K562 (cell line): ENCODE data around the gene KAT5. TPM values are rescaled to one million over a fixed set of nuclear protein-coding genes. Genes with fewer than 3 reads are reported as not detected.

Experiments
- ATAC-seq: fragments of 200-7000 bp; cut with Tn5 transposase; 3 replicates; pipeline ENCODE4 v1.9.1; 2020; ENCODE audit warnings: moderate library complexity
- BruUV-seq: library from RNA; stranded (reverse); fragments of 400-500 nt; replicated peaks from 2 replicates; lab custom pipeline; 2021; lab: Mats Ljungman, UMichigan
- CTCF ChIA-PET: fragments of 300-600 bp; formaldehyde crosslinking; extraction: SDS; loops from one replicate; lab custom pipeline; 2021; ENCODE audit warnings: low intra/inter-chr PET ratio; lab: Yijun Ruan, JAX
- POLR2A ChIA-PET: fragments of 300-600, 350-650 bp; sonication (Branson Sonifier 250); formaldehyde crosslinking; extraction: SDS; loops from one replicate; lab custom pipeline; 2021; ENCODE audit warnings: antibody characterized with exemption, inconsistent platforms; lab: Yijun Ruan, JAX
- DNase-seq, 4 experiments: peaks; one replicate each; pipeline versions ENCODE4 v3.0.0 to v3.0.0-alpha.2; 2011 to 2018; ENCODE audit warnings: low spot score in 3 of 4, mixed read lengths in 3 of 4; ENCODE audit errors: extremely low read depth in 1 of 4
- FAIRE-seq: peaks from 2 replicates; lab custom pipeline; 2011; peaks lifted over from hg19 to GRCh38; lab: Jason Lieb, UNC
- H2AFZ ChIP-seq: 2 replicates; pipeline ENCODE4 v1.6.0; 2011; ENCODE audit warnings: low read depth, low read length, control low read depth, inconsistent platforms
- H3K27ac ChIP-seq: fragments of 200-600 bp; 3 replicates; pipeline ENCODE4 v1.8.0; 2011; ENCODE audit warnings: low read depth, mild to moderate bottlenecking, control low read depth, inconsistent platforms, low read length, moderate library complexity, mixed read lengths; ENCODE audit errors: extremely low read depth
- H3K27me3 ChIP-seq, 2 experiments: fragments of 300-600 bp in 1 of 2; 2 replicates in 1 of 2; 3 replicates in 1 of 2; pipeline versions ENCODE4 v1.6.0 to v1.8.0; 2011; ENCODE audit warnings: inconsistent platforms in 2 of 2, low read length in 2 of 2, mild to moderate bottlenecking in 1 of 2, mixed read lengths in 1 of 2, moderate library complexity in 1 of 2; ENCODE audit not compliant: control insufficient read depth in 2 of 2, insufficient read depth in 2 of 2
- H3K36me3 ChIP-seq: fragments of 300-600 bp; 3 replicates; pipeline ENCODE4 v1.8.0; 2011; ENCODE audit warnings: mild to moderate bottlenecking, low read length, inconsistent platforms; ENCODE audit not compliant: control insufficient read depth, insufficient read depth
- H3K4me1 ChIP-seq, 2 experiments: fragments of 200-600 bp in 1 of 2; replicated peaks in 1 of 2; 2 replicates in 1 of 2; 3 replicates in 1 of 2; pipeline versions ENCODE4 v1.5.1 to v1.8.0; 2011; ENCODE audit warnings: inconsistent platforms in 2 of 2, low read length in 2 of 2, mild to moderate bottlenecking in 1 of 2, mixed read lengths in 1 of 2, moderate library complexity in 1 of 2; ENCODE audit not compliant: control insufficient read depth in 2 of 2, insufficient read depth in 2 of 2
- H3K4me2 ChIP-seq: 2 replicates; pipeline ENCODE4 v1.6.1; 2011; ENCODE audit warnings: low read length, control low read depth, inconsistent platforms, mixed read lengths; ENCODE audit not compliant: insufficient read depth
- H3K4me3 ChIP-seq: fragments of 200-600 bp; sonication (generic), shearing (Covaris generic); 2 replicates; pipeline ENCODE4 v1.5.1; 2016; ENCODE audit warnings: control low read depth, inconsistent platforms
- H3K79me2 ChIP-seq: fragments of 200-600 bp; 3 replicates; pipeline ENCODE4 v1.8.0; 2011; ENCODE audit warnings: low read length, inconsistent platforms; ENCODE audit not compliant: control insufficient read depth, insufficient read depth
- H3K9ac ChIP-seq, 2 experiments: 2 replicates each; pipeline versions ENCODE4 v1.6.0 to v1.6.1; 2011; ENCODE audit warnings: low read depth in 2 of 2, low read length in 2 of 2, control low read depth in 1 of 2, inconsistent platforms in 1 of 2, mild to moderate bottlenecking in 1 of 2, mixed read lengths in 1 of 2; ENCODE audit not compliant: insufficient read depth in 1 of 2
- H3K9me1 ChIP-seq: one replicate; pipeline ENCODE4 v1.6.0; 2011; ENCODE audit warnings: inconsistent platforms, mild to moderate bottlenecking, low read length, moderate library complexity; ENCODE audit not compliant: control insufficient read depth, insufficient read depth
- H3K9me3 ChIP-seq: replicated peaks from 2 replicates; pipeline ENCODE4 v1.5.1; 2011; ENCODE audit warnings: low read depth, low read length, inconsistent platforms; ENCODE audit not compliant: control insufficient read depth, insufficient read depth
- H4K20me1 ChIP-seq: replicated peaks from 2 replicates; pipeline ENCODE4 v1.6.1; 2011; ENCODE audit warnings: low read length, inconsistent platforms, mixed read lengths; ENCODE audit not compliant: control insufficient read depth, insufficient read depth
- ARID1B ChIP-seq: fragments of 450-650 bp; IDR thresholded peaks from 2 replicates; pipeline ENCODE4 v1.6.1; 2016; ENCODE audit warnings: antibody characterized with exemption, mild to moderate bottlenecking, inconsistent platforms
- ATF7 ChIP-seq: fragments of 450-650 bp; IDR thresholded peaks from 2 replicates; pipeline ENCODE4 v1.7.1; 2014; ENCODE audit warnings: mild to moderate bottlenecking, moderate library complexity
- CBFA2T2 ChIP-seq: fragments of 450-650 bp; conservative IDR thresholded peaks from 2 replicates; pipeline ENCODE4 v1.6.1; 2017; ENCODE audit warnings: mild to moderate bottlenecking
- CGGBP1 ChIP-seq: fragments of 250-450 bp; sonication (Bioruptor Pico); IDR thresholded peaks from 2 replicates; pipeline ENCODE4 v1.9.0; 2021; ENCODE audit warnings: mild to moderate bottlenecking
- DPF2 ChIP-seq: fragments of 450-650 bp; IDR thresholded peaks from 2 replicates; pipeline ENCODE4 v1.6.1; 2016
- ESRRA ChIP-seq: fragments of 450-650 bp; IDR thresholded peaks from 2 replicates; pipeline ENCODE4 v1.6.1; 2014; ENCODE audit warnings: low read depth, mild to moderate bottlenecking, moderate library complexity, borderline replicate concordance
- ETV1 ChIP-seq: fragments of 450-650 bp; conservative IDR thresholded peaks from 2 replicates; pipeline ENCODE4 v1.6.1; 2016; ENCODE audit warnings: missing genetic modification characterization, control low read depth, low read depth, missing compliant biosample characterization
- FOXA3 ChIP-seq, 2 experiments: fragments of 450-650 bp in 1 of 2; sonication (generic) in 1 of 2; formaldehyde crosslinking; IDR thresholded peaks in 1 of 2; conservative IDR thresholded peaks in 1 of 2; 2 replicates each; pipeline versions ENCODE4 v1.4.0 to v1.8.0; 2020 to 2022; ENCODE audit warnings: mild to moderate bottlenecking in 2 of 2, missing genetic modification reagents in 1 of 2
- JUND ChIP-seq, 2 experiments: IDR thresholded peaks; 2 replicates in 1 of 2; 3 replicates in 1 of 2; pipeline ENCODE4 v1.6.1; 2011; ENCODE audit warnings: borderline replicate concordance in 2 of 2, low read depth in 2 of 2, low read length in 2 of 2, improper control_type of control experiment in 1 of 2, missing biosample characterization in 1 of 2, missing genetic modification characterization in 1 of 2, missing genetic modification reagents in 1 of 2
- KAT2B ChIP-seq: IDR thresholded peaks from one replicate; pipeline ENCODE4 v1.6.1; 2012; ENCODE audit warnings: low read depth, mild to moderate bottlenecking, control low read depth, inconsistent platforms, low read length, moderate library complexity
- LARP7 ChIP-seq: fragments of 450-650 bp; IDR thresholded peaks from 2 replicates; pipeline ENCODE4 v1.6.1; 2016
- NR2C1 ChIP-seq, 2 experiments: fragments of 450-650 bp; IDR thresholded peaks; 2 replicates each; pipeline ENCODE4 v1.6.1; 2017; ENCODE audit warnings: mild to moderate bottlenecking in 2 of 2, antibody characterized with exemption in 1 of 2, inconsistent platforms in 1 of 2, missing compliant biosample characterization in 1 of 2, missing genetic modification characterization in 1 of 2
- RBM34 ChIP-seq: fragments of 200-400 bp; formaldehyde crosslinking; IDR thresholded peaks from 2 replicates; pipeline ENCODE4 v1.6.1; 2018; ENCODE audit warnings: low read length, borderline replicate concordance; ENCODE audit not compliant: insufficient read depth
- RFX7 ChIP-seq: fragments of 250-450 bp; sonication (Bioruptor Pico); IDR thresholded peaks from 2 replicates; pipeline ENCODE4 v1.5.1; 2021; ENCODE audit warnings: mild to moderate bottlenecking
- SIRT6 ChIP-seq: IDR thresholded peaks from one replicate; pipeline ENCODE4 v1.6.1; 2012; ENCODE audit warnings: low read depth, mild to moderate bottlenecking, control low read depth, inconsistent platforms, low read length, moderate library complexity
- SRF ChIP-seq, 2 experiments: fragments of 250-450, 450-650 bp in 1 of 2; sonication (Bioruptor Pico) in 1 of 2; sonication (generic) in 1 of 2; formaldehyde crosslinking; IDR thresholded peaks; 2 replicates each; pipeline versions ENCODE4 v1.5.0 to v1.5.1; 2020 to 2022; ENCODE audit warnings: mild to moderate bottlenecking in 1 of 2, missing genetic modification reagents in 1 of 2
- TEAD1 ChIP-seq, 2 experiments: fragments of 450-650 bp in 1 of 2; sonication (generic) in 1 of 2; formaldehyde crosslinking; IDR thresholded peaks; 2 replicates each; pipeline versions ENCODE4 v1.4.0 to v1.8.0; 2020 to 2022; ENCODE audit warnings: mild to moderate bottlenecking in 2 of 2, missing genetic modification reagents in 1 of 2
- THRAP3 ChIP-seq: fragments of 450-650 bp; IDR thresholded peaks from 2 replicates; pipeline ENCODE4 v1.6.1; 2016; ENCODE audit warnings: mild to moderate bottlenecking, inconsistent platforms, borderline replicate concordance
- ZFP36 ChIP-seq: fragments of 150-350 bp; IDR thresholded peaks from 2 replicates; pipeline ENCODE4 v1.6.1; 2018; ENCODE audit warnings: low read length, low read depth; ENCODE audit not compliant: partially characterized antibody
- ZNF140 ChIP-seq: fragments of 250-450 bp; sonication (Bioruptor Pico); IDR thresholded peaks from 2 replicates; pipeline ENCODE4 v1.8.0; 2021; ENCODE audit warnings: moderate library complexity, mild to moderate bottlenecking, inconsistent platforms
- ZNF780A ChIP-seq: fragments of 250-450 bp; sonication (Bioruptor Pico); IDR thresholded peaks from 2 replicates; pipeline ENCODE4 v1.5.0; 2021; ENCODE audit warnings: mild to moderate bottlenecking
- whole genome bisulfite sequencing: fragments of 100-300 bp; shearing (Covaris generic); methylation state at CpG from one replicate; pipeline ENCODE4 v1.1.6; 2016; ENCODE audit warnings: low coverage, mixed read lengths; ENCODE audit not compliant: insufficient coverage; ENCODE audit errors: missing lambda C conversion rate; 5-methylcytosine and 5-hydroxymethylcytosine counted together
- in situ Hi-C: fragments of 300-500 bp; cut with MboI; formaldehyde crosslinking; loops from 4 replicates; pipeline ENCODE4 v1.15.0; 2018; ENCODE audit warnings: inconsistent platforms, mixed read lengths
- intact Hi-C: fragments of 100-400 bp; cut with micrococcal nuclease; formaldehyde crosslinking; loops from 2 replicates; pipeline ENCODE4 v1.14.2; 2022
- polyA plus RNA-seq, 8 experiments: library from polyadenylated mRNA; depleted of rRNA in 4 of 8; stranded (reverse) in 5 of 8; unstranded in 3 of 8; fragments of >200 nt; fragmentation: Nextera tagmentation in 2 of 8; fragmentation: Illumina TruSeq in 1 of 8; extraction: Ambion mirVana in 2 of 8; extraction: Trizol in 1 of 8; gene quantifications; 2 replicates each; pipeline versions ENCODE4 v1.2.1 to v1.2.3, GENCODE V29; 2011 to 2014; ENCODE audit warnings: inconsistent platforms in 1 of 8, missing spikeins in 1 of 8
- total RNA-seq, 7 experiments: library from RNA; depleted of rRNA in 6 of 7; stranded (reverse); fragments of >200 nt in 6 of 7; fragmentation: Illumina TruSeq in 2 of 7; extraction: Trizol in 2 of 7; gene quantifications; 2 replicates each; pipeline versions ENCODE4 v1.2.1 to v1.2.3, GENCODE V29; 2011 to 2021; ENCODE audit warnings: low replicate concordance in 1 of 7
- TF ChIP-seq, protein P1 (sequence below), 2 experiments: fragments of 450-650 bp; IDR thresholded peaks; 2 replicates each; pipeline ENCODE4 v1.6.1; 2016

Gene KAT5
- total and polyA plus RNA-seq, 9 of the 15 experiments (the other 6 are each of a cell fraction or from before 2014, with no cell fraction given), result 3.6 to 76.8 (median 52.7) TPM

GRCh38 chr11:65709661-65710060 lies 2.4 kb upstream of the KAT5 start:
- ChIA-PET POLR2A (interaction anchor here (0.7 kb wide), 1 partner anchor 119 kb away, joined by 3 read pairs; no protein-coding TSS in a partner anchor), CTCF (interaction anchor here (0.6 to 3.9 kb wide), 2 partner anchors 27 to 109 kb away, joined by 3 to 45 read pairs; no protein-coding TSS in a partner anchor)
- Histone ChIP-seq H3K27ac (peak overlapping the region; percentile 28; the same call in 1 of the 3 replicates), H3K79me2 (peaks cover 10% of the 10 kb centered on the region), H3K36me3 (peaks cover 21% of the 10 kb centered on the region; the same call in 2 of the 3 replicates), H4K20me1 (peaks cover 5% of the 10 kb centered on the region; the same call in 1 of the 2 replicates), H3K4me3 (no peak overlapping the region), H3K9me3 (no peaks in the 10 kb centered on the region), H3K4me1 (peaks cover 20 to 28% of the 10 kb centered on the region in 2 experiments), H2AFZ (peak overlapping the region; percentile 69), H3K4me2 (peak overlapping the region; percentile 36; the same call in 1 of the 2 replicates), H3K9ac (no peak overlapping the region), H3K9me1 (no peaks in the 10 kb centered on the region), H3K27me3 (no peaks in the 10 kb centered on the region)
- in situ Hi-C loops, result loop anchor here (5.0 to 10.0 kb wide), 2 partner anchors 113 to 285 kb away; no protein-coding TSS in a partner anchor
- 24% methylated on average over 8 of the region's 8 CpGs for WGBS
- ATAC-seq (no peak), DNase-seq (peak in 1 of 4 experiments; percentile 64), FAIRE-seq (no peak)
- no TSS peak for BruUV-seq
- intact Hi-C loops, result loop anchor here (5.0 kb wide), 3 partner anchors 63 to 178 kb away; partner anchors contain the start of genes FIBP and SIPA1
- TF ChIP-seq ZNF780A (CRISPR knock-in tag), result no peak
- peak; percentile 15 for TF ChIP-seq ZFP36
- TF ChIP-seq CGGBP1 (CRISPR knock-in tag), result no peak
- TF ChIP-seq FOXA3 (CRISPR knock-in tag; conservative IDR thresholded peaks at IDR 0.05 in 1 of 2, IDR thresholded peaks at IDR 0.05 in 1 of 2), result no peak
- no peak for TF ChIP-seq KAT2B
- peak; percentile 88 to 98 for TF ChIP-seq SRF (CRISPR knock-in tag; IDR thresholded peaks at IDR 0.05)
- TF ChIP-seq SIRT6, result no peak
- TF ChIP-seq LARP7, result no peak
- no peak for TF ChIP-seq ZNF140 (CRISPR knock-in tag)
- no peak for TF ChIP-seq RFX7
- TF ChIP-seq RBM34, result no peak
- TF ChIP-seq TEAD1 (CRISPR knock-in tag; IDR thresholded peaks at IDR 0.05), result peak in 1 of 2 experiments; percentile 56; a peak in 1 of 4 replicates
- TF ChIP-seq ESRRA, result peak; percentile 93
- TF ChIP-seq ETV1, result no peak
- TF ChIP-seq, protein P1, sequence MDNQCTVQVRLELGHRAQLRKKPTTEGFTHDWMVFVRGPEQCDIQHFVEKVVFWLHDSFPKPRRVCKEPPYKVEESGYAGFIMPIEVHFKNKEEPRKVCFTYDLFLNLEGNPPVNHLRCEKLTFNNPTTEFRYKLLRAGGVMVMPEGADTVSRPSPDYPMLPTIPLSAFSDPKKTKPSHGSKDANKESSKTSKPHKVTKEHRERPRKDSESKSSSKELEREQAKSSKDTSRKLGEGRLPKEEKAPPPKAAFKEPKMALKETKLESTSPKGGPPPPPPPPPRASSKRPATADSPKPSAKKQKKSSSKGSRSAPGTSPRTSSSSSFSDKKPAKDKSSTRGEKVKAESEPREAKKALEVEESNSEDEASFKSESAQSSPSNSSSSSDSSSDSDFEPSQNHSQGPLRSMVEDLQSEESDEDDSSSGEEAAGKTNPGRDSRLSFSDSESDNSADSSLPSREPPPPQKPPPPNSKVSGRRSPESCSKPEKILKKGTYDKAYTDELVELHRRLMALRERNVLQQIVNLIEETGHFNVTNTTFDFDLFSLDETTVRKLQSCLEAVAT (IDR thresholded peaks at IDR 0.05), result no peak
- no peak for TF ChIP-seq THRAP3
- no peak for TF ChIP-seq JUND (IDR thresholded peaks at IDR 0.05; ENCODE audit: borderline replicate concordance, low read depth, low read length)
- TF ChIP-seq JUND (tag; IDR thresholded peaks at IDR 0.05; ENCODE audit: borderline replicate concordance, low read depth, low read length), result peak; percentile 22; the same call in 1 of the 3 replicates
- no peak for TF ChIP-seq CBFA2T2
- TF ChIP-seq ARID1B, result peak; percentile 28; the same call in 1 of the 2 replicates
- TF ChIP-seq ATF7, result peak; percentile 15; the same call in 1 of the 2 replicates
- 0 out of 2 replicates have a peak, but pooled peaks have one; percentile 18 for TF ChIP-seq DPF2
- TF ChIP-seq NR2C1 (IDR thresholded peaks at IDR 0.05), result no peak
- peak; percentile 56 for TF ChIP-seq NR2C1 (tag; IDR thresholded peaks at IDR 0.05)
